ENCODE data around the gene AKR1D1. TPM values are rescaled to one million over a fixed set of nuclear protein-coding genes. Genes with fewer than 3 reads are reported as not detected.
"Not testable (repeated sequence)": the region's sequence is repeated elsewhere in the genome, so short reads cannot be mapped to it uniquely, and the experiment has no call there.

Gene AKR1D1
- total RNA-seq, 1 donor from 2014 or later = not detected

GRCh38 chr7:138089080-138089901 lies 13.0 kb downstream of the AKR1D1 start:
- H3K9me3 Mint-ChIP-seq = peaks cover 2% of the 10 kb centered on the region
- H3K4me2 ChIP-seq = no peak overlapping the region
- H3K4me3 Mint-ChIP-seq = no peak overlapping the region
- no peaks in the 10 kb centered on the region for H3K27me3 Mint-ChIP-seq (ENCODE audit: insufficient read depth, low read depth)
- no peak for DNase-seq (ENCODE audit: low spot score)
- no peaks in the 10 kb centered on the region for H3K4me1 ChIP-seq
- H3K4me3 ChIP-seq = no peak overlapping the region
- no peak overlapping the region for H3K9ac ChIP-seq
- H3K27ac Mint-ChIP-seq = no peak overlapping the region
- H4K20me1 ChIP-seq (ENCODE audit: low read depth) = no peaks in the 10 kb centered on the region
- H2AFZ ChIP-seq (replicated peaks) = no peak overlapping the region
- H3K79me2 ChIP-seq (ENCODE audit: low read depth) = no peaks in the 10 kb centered on the region
- no peaks in the 10 kb centered on the region for H3F3A ChIP-seq (ENCODE audit: low read depth)
- TF ChIP-seq, protein P1, sequence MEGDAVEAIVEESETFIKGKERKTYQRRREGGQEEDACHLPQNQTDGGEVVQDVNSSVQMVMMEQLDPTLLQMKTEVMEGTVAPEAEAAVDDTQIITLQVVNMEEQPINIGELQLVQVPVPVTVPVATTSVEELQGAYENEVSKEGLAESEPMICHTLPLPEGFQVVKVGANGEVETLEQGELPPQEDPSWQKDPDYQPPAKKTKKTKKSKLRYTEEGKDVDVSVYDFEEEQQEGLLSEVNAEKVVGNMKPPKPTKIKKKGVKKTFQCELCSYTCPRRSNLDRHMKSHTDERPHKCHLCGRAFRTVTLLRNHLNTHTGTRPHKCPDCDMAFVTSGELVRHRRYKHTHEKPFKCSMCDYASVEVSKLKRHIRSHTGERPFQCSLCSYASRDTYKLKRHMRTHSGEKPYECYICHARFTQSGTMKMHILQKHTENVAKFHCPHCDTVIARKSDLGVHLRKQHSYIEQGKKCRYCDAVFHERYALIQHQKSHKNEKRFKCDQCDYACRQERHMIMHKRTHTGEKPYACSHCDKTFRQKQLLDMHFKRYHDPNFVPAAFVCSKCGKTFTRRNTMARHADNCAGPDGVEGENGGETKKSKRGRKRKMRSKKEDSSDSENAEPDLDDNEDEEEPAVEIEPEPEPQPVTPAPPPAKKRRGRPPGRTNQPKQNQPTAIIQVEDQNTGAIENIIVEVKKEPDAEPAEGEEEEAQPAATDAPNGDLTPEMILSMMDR (IDR thresholded peaks at IDR 0.05) = no peak
- TF ChIP-seq EZH2 (IDR thresholded peaks at IDR 0.05) = no peak
- TF ChIP-seq EZH2phosphoT487 (IDR thresholded peaks at IDR 0.05) = no peak
- H3K9me3 ChIP-seq (ENCODE audit: low read depth) = no peaks in the 10 kb centered on the region
- no peaks in the 10 kb centered on the region for H3K4me1 Mint-ChIP-seq
- no peaks in the 10 kb centered on the region for H3K36me3 Mint-ChIP-seq
- H3K27me3 ChIP-seq = no peaks in the 10 kb centered on the region
- no peak overlapping the region for H3K27ac ChIP-seq
- no peaks in the 10 kb centered on the region for H3K36me3 ChIP-seq

DNA sequence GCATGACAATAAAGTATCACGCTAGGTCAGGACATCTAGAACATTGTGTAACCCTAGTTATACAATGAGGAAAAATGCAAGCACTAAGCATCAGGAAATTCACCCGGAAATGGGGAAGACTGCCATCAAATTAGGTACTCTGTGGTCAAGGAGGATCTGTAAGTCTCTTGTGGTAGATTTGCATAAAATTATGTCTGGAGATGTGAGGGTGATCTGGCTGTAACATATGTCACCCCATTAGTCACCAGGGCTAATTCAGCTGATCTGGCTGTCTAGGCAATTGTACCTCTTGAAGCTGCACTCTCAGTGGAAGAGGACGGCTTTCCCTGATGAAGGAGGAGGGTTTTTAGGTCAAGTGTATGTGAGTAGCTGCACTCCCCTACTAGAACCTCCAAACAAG lies 14.8 kb downstream of the AKR1D1 start:
- Mint-ChIP-seq H3K4me1 (no peaks in the 10 kb centered on the region), H3K36me3 (no peaks in the 10 kb centered on the region), H3K27ac (no peak overlapping the region), H3K9me3 (peaks cover 2% of the 10 kb centered on the region), H3K27me3 (ENCODE audit: insufficient read depth, low read depth) (peaks cover 2% of the 10 kb centered on the region), H3K4me3 (no peak overlapping the region)
- H3K27ac ChIP-seq = no peak overlapping the region
- H3K4me3 ChIP-seq = no peak overlapping the region
- H3K9me3 ChIP-seq (ENCODE audit: low read depth) = no peaks in the 10 kb centered on the region
- H2AFZ ChIP-seq (replicated peaks) = no peak overlapping the region
- TF ChIP-seq, protein P1 (IDR thresholded peaks at IDR 0.05) = no peak
- TF ChIP-seq EZH2 (IDR thresholded peaks at IDR 0.05) = no peak
- TF ChIP-seq EZH2phosphoT487 (IDR thresholded peaks at IDR 0.05) = no peak
- H3F3A ChIP-seq (ENCODE audit: low read depth) = no peaks in the 10 kb centered on the region
- no peaks in the 10 kb centered on the region for H3K36me3 ChIP-seq
- no peaks in the 10 kb centered on the region for H3K27me3 ChIP-seq
- H3K4me1 ChIP-seq = no peaks in the 10 kb centered on the region
- no peak overlapping the region for H3K9ac ChIP-seq
- H3K79me2 ChIP-seq (ENCODE audit: low read depth) = no peaks in the 10 kb centered on the region
- no peak overlapping the region for H3K4me2 ChIP-seq
- no peak for DNase-seq (ENCODE audit: low spot score)
- H4K20me1 ChIP-seq (ENCODE audit: low read depth) = no peaks in the 10 kb centered on the region

DNA sequence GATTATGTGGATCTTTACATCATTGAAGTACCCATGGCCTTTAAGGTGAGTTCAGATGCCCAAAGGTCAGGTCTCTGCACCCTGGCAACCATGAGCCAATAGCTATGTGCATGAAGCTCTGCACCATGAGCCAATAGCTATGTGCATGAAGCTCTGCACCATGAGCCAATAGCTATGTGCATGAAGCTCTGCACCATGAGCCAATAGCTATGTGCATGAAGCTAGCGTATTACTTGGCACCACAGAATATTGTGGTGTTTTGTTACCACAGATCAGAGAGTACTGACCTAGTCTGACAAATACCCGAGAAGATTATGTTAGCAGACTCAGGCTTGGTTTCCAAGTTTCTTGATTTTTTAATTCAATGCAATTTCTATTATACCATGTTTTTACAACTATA lies 15.6 kb downstream of the AKR1D1 start:
- H3K9ac ChIP-seq; H3K27me3 Mint-ChIP-seq (ENCODE audit: insufficient read depth, low read depth); H3K36me3 Mint-ChIP-seq; H3K4me2 ChIP-seq; H3K9me3 Mint-ChIP-seq; H3K27me3 ChIP-seq; H3K4me3 ChIP-seq; H3K4me1 Mint-ChIP-seq; H3K36me3 ChIP-seq; H2AFZ ChIP-seq (replicated peaks); H3K4me3 Mint-ChIP-seq; H3K27ac ChIP-seq; H3K79me2 ChIP-seq (ENCODE audit: low read depth); H3K27ac Mint-ChIP-seq; H3K9me3 ChIP-seq (ENCODE audit: low read depth); DNase-seq (ENCODE audit: low spot score); H3K4me1 ChIP-seq; H4K20me1 ChIP-seq (ENCODE audit: low read depth); H3F3A ChIP-seq (ENCODE audit: low read depth): not testable (repeated sequence)

DNA sequence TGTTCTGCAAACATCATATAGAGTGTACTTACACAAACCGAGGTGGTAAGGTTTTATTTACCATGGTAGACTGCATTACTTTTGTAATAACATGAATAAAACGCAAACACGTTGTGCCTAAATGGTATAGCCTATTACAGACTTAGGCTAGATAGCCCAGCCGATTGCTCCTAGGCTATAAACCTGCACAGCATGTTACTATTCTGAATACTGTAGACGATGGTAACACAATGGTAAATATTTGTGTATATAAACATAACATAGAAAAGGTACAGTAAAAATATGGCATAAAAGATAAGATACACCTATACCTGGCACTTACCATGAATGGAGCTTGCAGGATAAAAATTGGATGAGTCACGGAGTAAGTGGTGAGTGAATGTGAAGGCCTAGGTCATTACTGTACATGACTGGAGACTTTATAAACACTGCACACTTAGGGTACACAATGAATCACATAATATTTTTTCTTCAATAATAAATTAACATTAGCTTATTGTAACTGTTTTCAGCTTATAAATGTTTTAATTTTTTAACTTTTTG lies 16.3 kb downstream of the AKR1D1 start:
- DNase-seq (ENCODE audit: low spot score) = no peak
- no peak overlapping the region for H3K4me2 ChIP-seq
- H3K27ac Mint-ChIP-seq = no peak overlapping the region
- H3K4me1 Mint-ChIP-seq = peaks cover 7% of the 10 kb centered on the region
- H3K36me3 Mint-ChIP-seq = no peaks in the 10 kb centered on the region
- H3K4me1 ChIP-seq = no peaks in the 10 kb centered on the region
- H3K9me3 ChIP-seq (ENCODE audit: low read depth) = no peaks in the 10 kb centered on the region
- no peak overlapping the region for H3K9ac ChIP-seq
- H2AFZ ChIP-seq (replicated peaks) = no peak overlapping the region
- no peak overlapping the region for H3K27ac ChIP-seq
- TF ChIP-seq EZH2phosphoT487 (IDR thresholded peaks at IDR 0.05) = no peak
- TF ChIP-seq, protein P1 (IDR thresholded peaks at IDR 0.05) = no peak
- TF ChIP-seq EZH2 (IDR thresholded peaks at IDR 0.05) = no peak
- H3K36me3 ChIP-seq = no peaks in the 10 kb centered on the region
- H3K79me2 ChIP-seq (ENCODE audit: low read depth) = no peaks in the 10 kb centered on the region
- no peak overlapping the region for H3K4me3 ChIP-seq
- H4K20me1 ChIP-seq (ENCODE audit: low read depth) = no peaks in the 10 kb centered on the region
- no peaks in the 10 kb centered on the region for H3F3A ChIP-seq (ENCODE audit: low read depth)
- peaks cover 4% of the 10 kb centered on the region for H3K27me3 Mint-ChIP-seq (ENCODE audit: insufficient read depth, low read depth)
- no peak overlapping the region for H3K4me3 Mint-ChIP-seq
- H3K9me3 Mint-ChIP-seq = peaks cover 7% of the 10 kb centered on the region
- H3K27me3 ChIP-seq = no peaks in the 10 kb centered on the region

All from neural progenitor cell (in vitro differentiated cells).